GM21619 (cell line): ENCODE results near the gene TFRC.
"Not testable (repeated sequence)": the region's sequence is repeated elsewhere in the genome, so short reads cannot be mapped to it uniquely, and the experiment has no call there.

Source experiments
- ATAC-seq: cut with Tn5 transposase; IDR thresholded peaks from one replicate; pipeline ENCODE4 v1.9.1; 2021; ENCODE audit not compliant: unreplicated experiment

TFRC gene

GRCh38 chr3:196081834-196082618, at the start of gene TFRC:
TSS of gene TFRC (minus strand) at chr3:196082090. CDS start at chr3:196077099, 4,991 bp downstream.
- ATAC-seq: peak; percentile 85

DNA sequence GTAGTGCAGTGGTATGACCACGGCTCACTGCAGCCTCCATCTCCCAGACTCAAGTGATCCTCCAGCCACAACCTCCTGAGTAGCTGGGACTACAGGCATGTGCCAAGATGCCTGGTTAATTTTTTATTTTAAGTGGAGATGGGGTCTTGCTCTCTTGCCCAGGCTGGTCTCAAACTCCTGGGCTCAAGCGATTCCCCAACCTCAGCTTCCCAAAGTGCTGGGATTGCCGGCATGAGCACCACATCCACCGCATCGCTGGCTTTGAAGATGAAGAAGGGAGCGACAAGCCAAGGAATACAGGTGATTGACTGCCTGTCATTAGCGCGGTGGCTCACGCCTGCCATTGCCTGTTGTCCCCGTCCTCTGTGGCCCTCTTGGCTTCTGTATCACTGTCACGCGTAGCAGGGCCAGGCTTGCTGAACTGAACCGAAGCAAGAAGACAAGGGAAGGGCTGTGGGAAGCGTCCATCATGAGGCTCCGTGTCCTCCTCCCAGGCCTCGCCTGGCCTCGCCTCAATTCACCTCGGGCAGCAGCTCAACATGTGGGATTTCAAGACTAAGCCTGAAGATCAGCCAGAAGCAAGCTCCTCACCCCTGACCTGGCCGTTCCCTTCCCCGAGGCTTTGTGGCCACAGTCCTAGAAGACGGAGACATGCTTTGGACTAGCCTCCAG, 46.4 kb upstream of the TFRC start:
- ATAC-seq: no peak

DNA sequence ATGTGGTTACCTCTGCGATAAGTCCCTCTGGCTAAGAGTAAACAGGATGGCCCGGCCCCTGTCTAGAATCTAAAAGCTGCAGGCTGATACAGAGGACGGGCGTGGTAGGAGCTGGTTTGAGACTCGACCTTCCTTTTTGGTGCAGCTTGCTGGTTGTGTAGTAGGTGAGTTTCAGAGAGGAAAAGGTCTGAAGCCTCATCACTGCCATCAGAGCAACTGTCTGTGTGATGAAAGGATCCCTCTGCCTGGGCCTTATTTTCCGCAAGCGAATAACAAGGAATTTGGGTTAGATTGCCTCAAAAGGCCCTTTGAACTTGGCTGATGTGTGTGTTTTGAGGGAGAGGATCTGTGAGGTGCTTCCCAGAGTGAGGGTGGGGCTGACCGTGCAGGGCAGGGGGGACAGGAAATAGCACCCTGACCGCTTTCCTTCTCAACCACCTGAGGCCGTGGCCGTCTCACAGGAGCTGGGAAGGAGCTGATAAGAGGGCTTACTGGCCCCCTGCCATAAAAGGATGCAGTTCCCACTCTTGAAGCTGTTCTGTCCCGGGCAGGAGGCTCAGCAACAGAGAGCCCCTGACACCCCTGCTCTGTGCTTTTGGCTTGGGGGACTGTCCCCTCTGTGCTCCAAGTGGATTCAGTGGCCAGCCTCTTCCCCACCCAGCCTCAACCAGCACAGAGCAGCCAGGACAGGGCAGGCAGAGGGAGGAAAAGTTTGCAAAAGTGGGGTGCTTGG, 45.6 kb upstream of the TFRC start:
- no peak for ATAC-seq

DNA sequence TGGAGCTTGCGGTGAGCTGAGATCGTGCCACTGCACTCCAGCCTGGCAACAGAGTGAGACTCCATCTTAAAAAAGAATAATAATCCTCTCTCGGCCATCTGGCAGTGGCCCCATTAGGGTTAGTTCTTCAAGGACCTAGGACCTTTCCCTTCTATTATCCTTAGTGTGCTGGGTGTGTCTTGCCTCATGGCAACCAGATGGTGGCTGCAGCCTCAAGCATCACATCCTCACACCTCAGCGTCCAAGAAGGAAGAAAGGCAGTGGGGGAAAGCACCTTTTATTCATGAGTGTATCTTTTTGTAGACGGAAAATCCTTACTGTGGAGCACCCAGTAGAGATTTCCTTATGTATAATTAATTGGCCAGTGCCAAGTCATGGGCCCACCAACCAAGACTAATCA, 42.7 kb upstream of the TFRC start:
- no peak for ATAC-seq

DNA sequence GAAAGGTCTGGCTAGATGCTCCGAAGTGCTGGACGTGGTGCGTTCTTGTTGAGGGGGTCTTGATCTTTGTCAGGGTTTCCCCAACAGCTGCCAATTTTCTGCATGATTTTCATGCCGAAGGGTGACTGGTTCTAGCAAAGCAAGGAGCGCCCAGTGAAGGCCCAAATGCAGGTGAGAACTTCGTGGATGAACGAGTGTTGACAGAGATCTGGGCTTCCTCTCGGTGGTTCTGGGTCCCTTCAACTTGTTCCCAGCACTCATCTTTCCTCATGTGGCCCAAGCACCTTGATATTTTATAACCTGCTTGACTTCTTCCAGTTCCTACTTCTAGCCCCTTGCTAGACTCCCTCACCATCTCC, 40.8 kb upstream of the TFRC start:
- ATAC-seq: no peak

GRCh38 chr3:196122021-196122687, 40.3 kb upstream of the TFRC start:
- ATAC-seq: no peak

DNA sequence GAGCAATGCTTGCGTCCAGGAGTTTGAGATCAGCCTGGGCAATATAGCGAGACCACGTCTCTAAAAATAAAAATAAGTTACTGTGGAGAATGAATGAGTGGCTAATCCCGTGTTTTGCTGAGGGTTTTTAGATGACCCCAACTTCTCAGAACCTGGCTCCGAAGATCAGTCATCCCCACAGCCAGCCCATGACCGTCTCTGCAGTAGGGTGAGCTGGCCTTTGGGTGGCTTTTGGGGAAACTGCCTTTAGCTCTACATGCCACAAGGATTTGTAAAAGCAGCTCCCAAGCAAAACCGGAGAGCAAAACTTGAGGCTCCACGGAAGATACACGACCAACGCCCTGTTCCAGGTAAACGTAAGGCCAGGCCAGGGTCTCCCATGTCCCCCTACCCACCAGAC, 39.2 kb upstream of the TFRC start:
- ATAC-seq: no peak

DNA sequence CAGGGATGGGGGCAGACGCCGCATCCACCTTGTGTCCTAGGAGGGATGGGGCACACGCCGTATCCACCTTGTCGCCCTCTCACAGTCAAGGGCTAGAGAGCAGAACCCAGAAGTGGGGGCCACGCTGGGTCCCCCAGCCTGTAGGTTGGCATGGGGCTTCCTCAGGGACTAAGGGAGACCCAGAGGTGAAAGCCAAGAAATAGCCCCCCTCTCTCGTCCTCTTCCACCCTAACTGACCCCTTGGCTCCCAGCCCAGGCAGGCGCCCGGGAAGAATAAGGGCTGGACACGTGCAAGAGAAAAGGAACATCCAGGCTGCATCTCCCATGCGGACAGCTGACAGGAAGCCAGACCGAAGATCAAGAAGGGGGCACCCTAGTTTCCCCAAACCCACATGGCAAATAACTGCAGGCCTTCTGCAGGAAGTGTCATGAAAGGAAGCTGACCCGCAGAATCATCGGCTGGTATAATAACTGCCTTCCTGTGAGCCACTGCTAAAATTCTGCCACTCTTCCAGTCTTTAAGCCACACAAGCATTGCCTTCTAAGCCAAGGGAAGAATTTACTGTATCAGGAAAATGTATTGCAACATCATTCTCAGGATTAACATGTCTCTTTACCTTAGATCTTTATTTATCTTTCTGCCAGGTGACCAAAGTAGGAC, 38.5 kb upstream of the TFRC start:
- no peak for ATAC-seq

- ATAC-seq: no peak
These were observed 35.9 kb upstream of the TFRC start for GRCh38 chr3:196117809-196118208.

- peak; percentile 63 for ATAC-seq
These were observed 33.8 kb upstream of the TFRC start for GRCh38 chr3:196115678-196116083.

GRCh38 chr3:196111939-196112386, 30.1 kb upstream of the TFRC start:
- ATAC-seq: no peak

GRCh38 chr3:196108075-196108743, 26.3 kb upstream of the TFRC start:
- no peak for ATAC-seq

GRCh38 chr3:196104707-196105106, 22.8 kb upstream of the TFRC start:
- not testable (repeated sequence) for ATAC-seq

DNA sequence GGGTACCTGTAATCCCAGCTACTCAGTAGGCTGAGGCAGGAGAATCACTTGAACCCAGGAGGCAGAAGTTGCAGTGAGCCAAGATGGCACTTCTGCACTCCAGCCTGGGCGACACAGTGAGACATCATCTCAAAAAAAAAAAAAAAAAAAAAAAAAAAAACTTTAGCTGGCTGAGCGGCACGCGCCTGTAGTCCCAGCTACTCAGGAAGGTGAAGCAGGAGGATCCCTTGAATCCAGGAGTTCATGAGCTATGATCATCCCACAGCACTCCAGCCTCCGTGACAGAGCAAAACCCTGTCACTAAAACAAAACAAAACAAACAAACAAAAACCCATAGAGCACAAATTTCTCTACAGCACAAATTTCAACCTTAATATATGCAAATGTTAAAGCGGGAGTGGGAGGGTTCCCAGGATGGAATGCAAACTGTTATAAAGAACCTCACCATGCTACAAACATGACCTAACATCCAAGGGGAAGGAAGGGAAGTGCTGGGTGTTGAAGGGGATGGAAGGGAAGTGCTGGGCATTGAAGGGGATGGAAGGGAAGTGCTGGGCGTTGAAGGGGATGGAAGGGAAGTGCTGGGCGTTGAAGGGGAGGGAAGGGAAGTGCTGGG, 16.6 kb upstream of the TFRC start:
- not testable (repeated sequence) for ATAC-seq

GRCh38 chr3:196097373-196098154, 15.7 kb upstream of the TFRC start:
- no peak for ATAC-seq

DNA sequence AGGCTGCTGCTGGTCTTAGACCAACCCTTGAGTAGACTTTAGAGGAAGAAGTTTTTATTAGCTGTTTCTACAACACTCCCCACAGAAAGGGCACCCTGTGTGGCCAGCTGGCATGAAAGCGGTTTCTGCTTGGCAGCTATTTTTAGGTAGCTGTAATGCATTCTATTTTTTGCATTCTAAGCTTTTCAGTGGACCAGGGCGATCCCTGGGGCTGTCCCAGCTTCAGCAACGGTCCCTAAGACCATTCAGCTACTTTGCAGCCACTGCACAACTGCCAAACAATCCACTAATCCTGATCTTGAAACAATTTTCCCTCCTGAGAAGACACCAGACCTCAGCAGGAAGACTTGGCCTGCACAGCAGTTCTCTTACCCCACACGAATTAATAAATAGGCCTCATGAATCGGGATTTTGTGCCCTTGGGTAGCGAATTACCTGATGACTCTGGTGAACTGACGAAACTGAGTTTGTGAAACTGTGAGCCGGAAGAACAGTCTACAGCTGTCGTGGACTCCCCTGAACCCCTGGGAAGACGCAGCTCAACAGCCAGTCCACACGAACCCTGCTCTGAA, 14.6 kb upstream of the TFRC start:
- ATAC-seq: peak; percentile 81

- no peak for ATAC-seq
These were observed 11.6 kb upstream of the TFRC start for GRCh38 chr3:196093317-196094111.

GRCh38 chr3:196087906-196088305, 6.0 kb upstream of the TFRC start:
- ATAC-seq: no peak
